Right atrium auricular region (tissue), 2 donors: ENCODE results near the gene DDOST. TPM values are rescaled to one million over a fixed set of nuclear protein-coding genes. Genes with fewer than 3 reads are reported as not detected.
"Not testable (repeated sequence)": the region's sequence is repeated elsewhere in the genome, so short reads cannot be mapped to it uniquely, and the experiment has no call there.

Source experiments
- DNase-seq: peaks from one replicate; pipeline ENCODE4 v3.0.0-alpha.2; 2019; ENCODE audit warnings: low spot score
- H3K27ac ChIP-seq, 2 donors: fragments of 200-600 bp; sonication (generic); 1 replicate in 1 of 2; 2 replicates in 1 of 2; pipeline ENCODE4 v1.5.1; 2016 to 2019
- H3K27me3 ChIP-seq, 2 donors: fragments of 200-600 bp; sonication (generic); one replicate each; pipeline versions ENCODE4 v1.5.1 to v1.6.0; 2017 to 2019
- H3K36me3 ChIP-seq: fragments of 200-600 bp; sonication (generic); one replicate; pipeline ENCODE4 v1.5.1; 2016
- H3K4me1 ChIP-seq, 2 donors: fragments of 200-600 bp; sonication (generic); one replicate each; pipeline versions ENCODE4 v1.5.1 to v1.6.0; 2017 to 2019
- H3K4me3 ChIP-seq, 2 donors: fragments of 200-600 bp; sonication (generic); 1 replicate in 1 of 2; 2 replicates in 1 of 2; pipeline ENCODE4 v1.5.1; 2017 to 2019; ENCODE audit warnings: mild to moderate bottlenecking in 1 of 2, moderate library complexity in 1 of 2
- H3K9me3 ChIP-seq, 2 donors: fragments of 200-600 bp; sonication (generic); one replicate each; pipeline ENCODE4 v1.5.1; 2019
- CTCF ChIP-seq, 2 donors: fragments of 200-600 bp; sonication (generic); IDR thresholded peaks; one replicate each; pipeline ENCODE4 v1.5.1; 2019; ENCODE audit warnings: antibody characterized with exemption in 2 of 2
- total RNA-seq, 2 donors: library from RNA; depleted of rRNA; stranded (reverse); fragments of >200 nt; gene quantifications; one replicate each; pipeline ENCODE4 v1.1.0, GENCODE V29; 2016

The DDOST gene
- total RNA-seq, 2 donors from 2014 or later = 147 to 152 TPM

- no peaks in the 10 kb centered on the region for H3K36me3 ChIP-seq
- no peak for DNase-seq
- peaks cover 0 to 13% of the 10 kb centered on the region in 2 donors for H3K4me1 ChIP-seq
- H3K9me3 ChIP-seq = no peaks in the 10 kb centered on the region
- H3K4me3 ChIP-seq = no peak overlapping the region
- H3K27me3 ChIP-seq = no peaks in the 10 kb centered on the region
- no peak overlapping the region for H3K27ac ChIP-seq
- TF ChIP-seq CTCF (IDR thresholded peaks at IDR 0.05) = no peak
Measured at GRCh38 chr1:20609541-20609940, 51.6 kb downstream of the DDOST start.

GRCh38 chr1:20606801-20607570 lies 54.2 kb downstream of the DDOST start:
- H3K36me3 ChIP-seq, H3K27me3 ChIP-seq, DNase-seq, H3K4me1 ChIP-seq, H3K9me3 ChIP-seq, H3K4me3 ChIP-seq: not testable (repeated sequence)
- H3K27ac ChIP-seq = peak overlapping the region in 1 of 2 donors; percentile 37

- Histone ChIP-seq H3K9me3 (no peaks in the 10 kb centered on the region), H3K4me3 (no peak overlapping the region), H3K27me3 (no peaks in the 10 kb centered on the region), H3K36me3 (no peaks in the 10 kb centered on the region), H3K4me1 (no peaks in the 10 kb centered on the region), H3K27ac (no peak overlapping the region)
- no peak for TF ChIP-seq CTCF (IDR thresholded peaks at IDR 0.05)
- no peak for DNase-seq
Measured at GRCh38 chr1:20604678-20605077, 56.5 kb downstream of the DDOST start.

GRCh38 chr1:20603504-20604464 lies 57.4 kb downstream of the DDOST start:
- H3K27ac ChIP-seq = no peak overlapping the region
- H3K4me1 ChIP-seq = no peaks in the 10 kb centered on the region
- no peaks in the 10 kb centered on the region for H3K36me3 ChIP-seq
- H3K9me3 ChIP-seq = no peaks in the 10 kb centered on the region
- H3K4me3 ChIP-seq = no peak overlapping the region
- DNase-seq = no peak
- H3K27me3 ChIP-seq = no peaks in the 10 kb centered on the region
- no peak for TF ChIP-seq CTCF (IDR thresholded peaks at IDR 0.05)

GRCh38 chr1:20602851-20603450 lies 58.2 kb downstream of the DDOST start:
- H3K36me3 ChIP-seq = no peaks in the 10 kb centered on the region
- no peaks in the 10 kb centered on the region for H3K9me3 ChIP-seq
- no peak overlapping the region for H3K27ac ChIP-seq
- H3K27me3 ChIP-seq = no peaks in the 10 kb centered on the region
- no peak for DNase-seq
- H3K4me3 ChIP-seq = no peak overlapping the region
- no peak for TF ChIP-seq CTCF (IDR thresholded peaks at IDR 0.05)
- no peaks in the 10 kb centered on the region for H3K4me1 ChIP-seq

Other genes with a start within 250 kb of the DDOST start
- 10 to 100 TPM in 1 of 2 donors, 1 to 10 TPM in 1; 5.3 to 13.4 TPM for gene CAMK2N1, start 175.2 kb downstream of the DDOST start, total RNA-seq
- 10 to 100 TPM; 37.3 to 47.8 TPM for gene MUL1, start 153.2 kb downstream of the DDOST start, total RNA-seq
- 1 to 10 TPM; 1.4 to 1.7 TPM for gene FAM43B, start 108.8 kb downstream of the DDOST start, total RNA-seq
- gene CDA, start 72.3 kb downstream of the DDOST start, total RNA-seq = 1 to 10 TPM; 1.3 to 6.6 TPM
- 100 to 1,000 TPM; 173 to 174 TPM for gene PINK1, start 27.9 kb downstream of the DDOST start, total RNA-seq
- gene KIF17, start 56.6 kb upstream of the DDOST start, total RNA-seq = 1 to 10 TPM; 2.6 to 6.0 TPM
- gene SH2D5, start 71.3 kb upstream of the DDOST start, total RNA-seq = under 1 TPM in 1 of 2 donors, not detected in 1; 0.63 TPM
- gene HP1BP3, start 125.9 kb upstream of the DDOST start, total RNA-seq = 100 to 1,000 TPM; 106 to 115 TPM